ENCODE results near the gene RALGAPA2.

RALGAPA2 gene

GRCh38 chr20:20604907-20605306 is 107.5 kb downstream of the RALGAPA2 start:
- ATAC-seq: no peak
- no peak for TF ChIP-seq ESRRG (CRISPR knock-in tag; IDR thresholded peaks at IDR 0.05)
- TF ChIP-seq, protein P1, sequence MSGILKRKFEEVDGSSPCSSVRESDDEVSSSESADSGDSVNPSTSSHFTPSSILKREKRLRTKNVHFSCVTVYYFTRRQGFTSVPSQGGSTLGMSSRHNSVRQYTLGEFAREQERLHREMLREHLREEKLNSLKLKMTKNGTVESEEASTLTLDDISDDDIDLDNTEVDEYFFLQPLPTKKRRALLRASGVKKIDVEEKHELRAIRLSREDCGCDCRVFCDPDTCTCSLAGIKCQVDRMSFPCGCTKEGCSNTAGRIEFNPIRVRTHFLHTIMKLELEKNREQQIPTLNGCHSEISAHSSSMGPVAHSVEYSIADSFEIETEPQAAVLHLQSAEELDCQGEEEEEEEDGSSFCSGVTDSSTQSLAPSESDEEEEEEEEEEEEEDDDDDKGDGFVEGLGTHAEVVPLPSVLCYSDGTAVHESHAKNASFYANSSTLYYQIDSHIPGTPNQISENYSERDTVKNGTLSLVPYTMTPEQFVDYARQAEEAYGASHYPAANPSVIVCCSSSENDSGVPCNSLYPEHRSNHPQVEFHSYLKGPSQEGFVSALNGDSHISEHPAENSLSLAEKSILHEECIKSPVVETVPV (CRISPR knock-in tag; IDR thresholded peaks at IDR 0.05): no peak
- TF ChIP-seq BACH2 (CRISPR knock-in tag; IDR thresholded peaks at IDR 0.05; ENCODE audit: borderline replicate concordance): no peak
- TF ChIP-seq ZNF565 (CRISPR knock-in tag; conservative IDR thresholded peaks at IDR 0.05; ENCODE audit: low read depth): no peak
- no peak for TF ChIP-seq PPARA (CRISPR knock-in tag; IDR thresholded peaks at IDR 0.05; ENCODE audit: borderline replicate concordance)
- TF ChIP-seq, protein P2, sequence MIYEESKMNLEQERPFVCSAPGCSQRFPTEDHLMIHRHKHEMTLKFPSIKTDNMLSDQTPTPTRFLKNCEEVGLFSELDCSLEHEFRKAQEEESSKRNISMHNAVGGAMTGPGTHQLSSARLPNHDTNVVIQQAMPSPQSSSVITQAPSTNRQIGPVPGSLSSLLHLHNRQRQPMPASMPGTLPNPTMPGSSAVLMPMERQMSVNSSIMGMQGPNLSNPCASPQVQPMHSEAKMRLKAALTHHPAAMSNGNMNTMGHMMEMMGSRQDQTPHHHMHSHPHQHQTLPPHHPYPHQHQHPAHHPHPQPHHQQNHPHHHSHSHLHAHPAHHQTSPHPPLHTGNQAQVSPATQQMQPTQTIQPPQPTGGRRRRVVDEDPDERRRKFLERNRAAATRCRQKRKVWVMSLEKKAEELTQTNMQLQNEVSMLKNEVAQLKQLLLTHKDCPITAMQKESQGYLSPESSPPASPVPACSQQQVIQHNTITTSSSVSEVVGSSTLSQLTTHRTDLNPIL (CRISPR knock-in tag; IDR thresholded peaks at IDR 0.05; ENCODE audit: low read depth): no peak
- no peak for TF ChIP-seq SNAI2 (CRISPR knock-in tag; IDR thresholded peaks at IDR 0.05)
- TF ChIP-seq TCF4 (CRISPR knock-in tag; IDR thresholded peaks at IDR 0.05; ENCODE audit: borderline replicate concordance): no peak
- no peak for TF ChIP-seq GLIS3 (CRISPR knock-in tag; IDR thresholded peaks at IDR 0.05)
- TF ChIP-seq TOX (CRISPR knock-in tag; IDR thresholded peaks at IDR 0.05; ENCODE audit: borderline replicate concordance): no peak
- no peak for TF ChIP-seq ARNTL (CRISPR knock-in tag; IDR thresholded peaks at IDR 0.05; ENCODE audit: borderline replicate concordance, low read depth)
- TF ChIP-seq, protein P3, sequence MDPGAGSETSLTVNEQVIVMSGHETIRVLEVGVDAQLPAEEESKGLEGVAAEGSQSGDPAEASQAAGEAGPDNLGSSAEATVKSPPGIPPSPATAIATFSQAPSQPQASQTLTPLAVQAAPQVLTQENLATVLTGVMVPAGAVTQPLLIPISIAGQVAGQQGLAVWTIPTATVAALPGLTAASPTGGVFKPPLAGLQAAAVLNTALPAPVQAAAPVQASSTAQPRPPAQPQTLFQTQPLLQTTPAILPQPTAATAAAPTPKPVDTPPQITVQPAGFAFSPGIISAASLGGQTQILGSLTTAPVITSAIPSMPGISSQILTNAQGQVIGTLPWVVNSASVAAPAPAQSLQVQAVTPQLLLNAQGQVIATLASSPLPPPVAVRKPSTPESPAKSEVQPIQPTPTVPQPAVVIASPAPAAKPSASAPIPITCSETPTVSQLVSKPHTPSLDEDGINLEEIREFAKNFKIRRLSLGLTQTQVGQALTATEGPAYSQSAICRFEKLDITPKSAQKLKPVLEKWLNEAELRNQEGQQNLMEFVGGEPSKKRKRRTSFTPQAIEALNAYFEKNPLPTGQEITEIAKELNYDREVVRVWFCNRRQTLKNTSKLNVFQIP (CRISPR knock-in tag; IDR thresholded peaks at IDR 0.05; ENCODE audit: borderline replicate concordance, low read depth): no peak
- no peak for TF ChIP-seq TSHZ2 (CRISPR knock-in tag; IDR thresholded peaks at IDR 0.05)
- no peak for TF ChIP-seq ZNF8 (CRISPR knock-in tag; IDR thresholded peaks at IDR 0.05)
- TF ChIP-seq CSDC2 (CRISPR knock-in tag; IDR thresholded peaks at IDR 0.05): no peak
- TF ChIP-seq, protein P4, sequence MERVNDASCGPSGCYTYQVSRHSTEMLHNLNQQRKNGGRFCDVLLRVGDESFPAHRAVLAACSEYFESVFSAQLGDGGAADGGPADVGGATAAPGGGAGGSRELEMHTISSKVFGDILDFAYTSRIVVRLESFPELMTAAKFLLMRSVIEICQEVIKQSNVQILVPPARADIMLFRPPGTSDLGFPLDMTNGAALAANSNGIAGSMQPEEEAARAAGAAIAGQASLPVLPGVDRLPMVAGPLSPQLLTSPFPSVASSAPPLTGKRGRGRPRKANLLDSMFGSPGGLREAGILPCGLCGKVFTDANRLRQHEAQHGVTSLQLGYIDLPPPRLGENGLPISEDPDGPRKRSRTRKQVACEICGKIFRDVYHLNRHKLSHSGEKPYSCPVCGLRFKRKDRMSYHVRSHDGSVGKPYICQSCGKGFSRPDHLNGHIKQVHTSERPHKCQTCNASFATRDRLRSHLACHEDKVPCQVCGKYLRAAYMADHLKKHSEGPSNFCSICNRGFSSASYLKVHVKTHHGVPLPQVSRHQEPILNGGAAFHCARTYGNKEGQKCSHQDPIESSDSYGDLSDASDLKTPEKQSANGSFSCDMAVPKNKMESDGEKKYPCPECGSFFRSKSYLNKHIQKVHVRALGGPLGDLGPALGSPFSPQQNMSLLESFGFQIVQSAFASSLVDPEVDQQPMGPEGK (CRISPR knock-in tag; IDR thresholded peaks at IDR 0.05; ENCODE audit: borderline replicate concordance): no peak
- no peak for TF ChIP-seq ZC3H10 (CRISPR knock-in tag; IDR thresholded peaks at IDR 0.05)

DNA sequence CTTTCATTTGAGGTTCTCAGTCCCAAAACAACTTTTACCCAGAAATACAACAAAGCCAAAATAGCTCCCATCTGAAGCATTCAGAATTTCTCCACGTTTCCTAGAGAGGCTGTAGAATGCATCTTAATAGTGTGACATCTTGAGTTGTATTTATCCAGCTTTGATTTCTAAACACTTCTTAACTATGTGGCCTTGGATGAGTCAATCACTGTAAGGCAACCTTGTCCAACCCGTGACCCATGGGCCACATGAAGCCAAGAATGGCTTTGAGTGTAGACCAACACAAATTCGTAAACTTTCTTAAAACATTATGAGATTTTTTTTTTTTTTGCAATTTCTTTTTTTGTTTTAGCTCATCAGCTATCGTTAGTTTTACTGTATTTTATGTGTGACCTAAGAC is 108.1 kb downstream of the RALGAPA2 start:
- TF ChIP-seq TSHZ2 (CRISPR knock-in tag; IDR thresholded peaks at IDR 0.05): no peak
- TF ChIP-seq TOX (CRISPR knock-in tag; IDR thresholded peaks at IDR 0.05; ENCODE audit: borderline replicate concordance): no peak
- TF ChIP-seq SNAI2 (CRISPR knock-in tag; IDR thresholded peaks at IDR 0.05): no peak
- no peak for TF ChIP-seq TCF4 (CRISPR knock-in tag; IDR thresholded peaks at IDR 0.05; ENCODE audit: borderline replicate concordance)
- TF ChIP-seq OSR1 (CRISPR knock-in tag; IDR thresholded peaks at IDR 0.05): no peak
- ATAC-seq: no peak
